Liver (tissue), 9 donors: ENCODE data around the gene RNGTT. TPM values are rescaled to one million over a fixed set of nuclear protein-coding genes. Genes with fewer than 3 reads are reported as not detected.
"Not testable (repeated sequence)": the region's sequence is repeated elsewhere in the genome, so short reads cannot be mapped to it uniquely, and the experiment has no call there.

Experiments used
- DNase-seq: peaks from one replicate; pipeline ENCODE4 v3.0.0-alpha.2; 2017; ENCODE audit warnings: low spot score
- H3K27ac ChIP-seq, 2 donors: one replicate each; pipeline ENCODE4 v1.7.0; 2013; ENCODE audit warnings: inconsistent platforms in 2 of 2, low read length in 2 of 2, control low read depth in 1 of 2, low read depth in 1 of 2, mild to moderate bottlenecking in 1 of 2
- H3K27me3 ChIP-seq, 4 donors: one replicate each; pipeline versions ENCODE4 v1.6.1 to v1.7.0; 2013; ENCODE audit warnings: low read length in 3 of 4, inconsistent platforms in 1 of 4, mild to moderate bottlenecking in 1 of 4, moderate library complexity in 1 of 4; ENCODE audit not compliant: control insufficient read depth in 4 of 4, insufficient read depth in 4 of 4
- H3K36me3 ChIP-seq, 4 donors: one replicate each; pipeline versions ENCODE4 v1.6.1 to v1.7.0; 2013; ENCODE audit warnings: low read length in 3 of 4, mild to moderate bottlenecking in 3 of 4, low read depth in 1 of 4, moderate library complexity in 1 of 4; ENCODE audit not compliant: control insufficient read depth in 4 of 4, insufficient read depth in 3 of 4
- H3K4me1 ChIP-seq, 4 donors: one replicate each; pipeline versions ENCODE4 v1.6.1 to v1.7.0; 2013; ENCODE audit warnings: low read length in 3 of 4, mild to moderate bottlenecking in 3 of 4, moderate library complexity in 1 of 4; ENCODE audit not compliant: control insufficient read depth in 4 of 4, insufficient read depth in 4 of 4
- H3K4me3 ChIP-seq, 3 donors: one replicate each; pipeline versions ENCODE4 v1.6.1 to v1.7.0; 2013; ENCODE audit warnings: low read length in 3 of 3, control low read depth in 1 of 3, low read depth in 1 of 3, mild to moderate bottlenecking in 1 of 3
- H3K9ac ChIP-seq, 2 donors: one replicate each; pipeline ENCODE4 v1.7.0; 2013; ENCODE audit warnings: low read length in 2 of 2, mild to moderate bottlenecking in 2 of 2, moderate library complexity in 2 of 2, control low read depth in 1 of 2, low read depth in 1 of 2
- H3K9me3 ChIP-seq, 4 donors: one replicate each; pipeline versions ENCODE4 v1.6.1 to v1.7.0; 2013; ENCODE audit warnings: low read length in 3 of 4; ENCODE audit not compliant: control insufficient read depth in 4 of 4
- EGR1 ChIP-seq, 2 donors: IDR thresholded peaks; 2 replicates each; pipeline ENCODE4 v1.6.1; 2016 to 2018; ENCODE audit warnings: antibody characterized with exemption in 2 of 2, low read depth in 2 of 2
- FOXA1 ChIP-seq: IDR thresholded peaks from 2 replicates; pipeline ENCODE4 v1.6.1; 2016; ENCODE audit warnings: antibody characterized with exemption
- FOXA2 ChIP-seq: IDR thresholded peaks from 2 replicates; pipeline ENCODE4 v1.6.1; 2016; ENCODE audit warnings: antibody characterized with exemption
- GABPA ChIP-seq, 2 donors: IDR thresholded peaks in 1 of 2; conservative IDR thresholded peaks in 1 of 2; 2 replicates each; pipeline ENCODE4 v1.6.1; 2016; ENCODE audit warnings: antibody characterized with exemption in 2 of 2, mild to moderate bottlenecking in 1 of 2, moderate library complexity in 1 of 2
- HNF4A ChIP-seq, 2 donors: conservative IDR thresholded peaks; 2 replicates each; pipeline ENCODE4 v1.6.1; 2016; ENCODE audit warnings: antibody characterized with exemption in 2 of 2, mild to moderate bottlenecking in 2 of 2
- NR2F2 ChIP-seq: IDR thresholded peaks from 2 replicates; pipeline ENCODE4 v1.6.1; 2016; ENCODE audit warnings: antibody characterized with exemption
- RAD21 ChIP-seq, 2 donors: IDR thresholded peaks; 2 replicates each; pipeline ENCODE4 v1.6.1; 2016; ENCODE audit warnings: antibody characterized with exemption in 2 of 2, mild to moderate bottlenecking in 2 of 2
- RXRA ChIP-seq, 2 donors: IDR thresholded peaks; 2 replicates each; pipeline ENCODE4 v1.6.1; 2017 to 2018; ENCODE audit warnings: antibody characterized with exemption in 2 of 2, mild to moderate bottlenecking in 1 of 2
- SP1 ChIP-seq: IDR thresholded peaks from 2 replicates; pipeline ENCODE4 v1.6.1; 2018; ENCODE audit warnings: antibody characterized with exemption, mild to moderate bottlenecking
- WGBS: extraction: QIAGEN DNeasy Blood & Tissue Kit; methylation state at CpG from one replicate; pipeline ENCODE4 v1.1.7; 2013; 5-methylcytosine and 5-hydroxymethylcytosine counted together
- polyA plus RNA-seq, 2 donors: library from polyadenylated mRNA; stranded (reverse) in 1 of 2; unstranded in 1 of 2; fragments of 200-250 nt in 1 of 2; fragments of >200 nt in 1 of 2; fragmentation: Nextera tagmentation in 1 of 2; extraction: Ambion mirVana in 1 of 2; gene quantifications; one replicate each; pipeline versions ENCODE4 v1.2.1 to v1.2.3, GENCODE V29; 2013 to 2015
- total RNA-seq, 2 donors: library from RNA; depleted of rRNA; stranded (reverse); fragments of >200 nt; gene quantifications; one replicate each; pipeline ENCODE4 v1.2.3, GENCODE V29; 2014
- TF ChIP-seq, protein P1 (sequence below): fragments of 150-350 bp; IDR thresholded peaks from 2 replicates; pipeline ENCODE4 v1.5.1; 2017; ENCODE audit warnings: improper control_type of control experiment, low read depth, low read length; ENCODE audit not compliant: missing input control
- TF ChIP-seq, protein P2 (sequence below): IDR thresholded peaks from 2 replicates; pipeline ENCODE4 v1.6.1; 2016; ENCODE audit warnings: antibody characterized with exemption
- TF ChIP-seq, protein P3 (sequence below): IDR thresholded peaks from 2 replicates; pipeline ENCODE4 v1.6.1; 2016; ENCODE audit warnings: antibody characterized with exemption, mild to moderate bottlenecking
- TF ChIP-seq, protein P4 (sequence below): IDR thresholded peaks from 2 replicates; pipeline ENCODE4 v1.6.1; 2016; ENCODE audit warnings: antibody characterized with exemption
- TF ChIP-seq, protein P5 (sequence below): IDR thresholded peaks from 2 replicates; pipeline ENCODE4 v1.6.1; 2016; ENCODE audit warnings: antibody characterized with exemption
- donor health status: healthy.
- donor health status: healthy.
- donor health status: healthy.
- donor health status: healthy.
- donor health status: healthy.

The RNGTT gene
- total and polyA plus RNA-seq, 4 donors = 4.1 to 20.8 (median 7.2) TPM

DNA sequence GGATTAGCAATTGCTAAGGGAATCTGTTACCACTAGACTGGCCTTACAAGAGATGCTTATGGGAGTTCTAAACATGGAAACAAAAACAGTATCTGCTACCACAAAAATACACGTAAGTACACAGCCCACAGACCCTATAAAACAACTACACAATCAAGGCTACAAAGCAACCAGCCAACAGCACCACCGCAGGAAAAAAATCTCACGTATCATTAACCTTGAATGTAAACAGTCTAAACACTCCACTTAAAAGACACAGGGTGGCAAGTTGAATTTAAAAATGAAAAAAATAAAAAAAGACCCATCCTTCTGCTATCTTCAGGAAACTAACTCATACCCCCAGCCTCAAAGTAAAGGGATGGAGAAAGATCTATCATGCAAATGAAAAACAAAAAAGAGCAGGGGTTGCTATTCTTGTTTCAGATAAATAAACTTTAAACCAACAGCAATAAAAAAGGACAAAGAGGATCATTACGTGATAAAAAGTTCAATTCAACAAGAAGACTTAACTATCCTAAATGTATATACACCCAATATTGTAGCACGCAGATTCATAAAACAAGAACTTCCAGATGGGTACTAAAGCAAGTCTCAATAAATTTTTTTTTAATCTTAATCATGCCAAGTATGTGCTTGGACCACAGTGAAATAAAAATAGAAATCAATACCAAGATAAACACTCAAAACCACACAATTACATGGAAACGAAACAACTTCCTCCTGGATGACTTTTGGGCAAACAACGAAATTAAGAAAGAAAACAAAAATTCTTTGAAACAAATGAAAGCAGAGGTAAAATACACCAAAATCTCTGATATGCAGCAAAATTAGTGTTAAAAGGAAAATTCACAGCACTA, 52.3 kb downstream of the RNGTT start (continued):
- TF ChIP-seq, protein P1, sequence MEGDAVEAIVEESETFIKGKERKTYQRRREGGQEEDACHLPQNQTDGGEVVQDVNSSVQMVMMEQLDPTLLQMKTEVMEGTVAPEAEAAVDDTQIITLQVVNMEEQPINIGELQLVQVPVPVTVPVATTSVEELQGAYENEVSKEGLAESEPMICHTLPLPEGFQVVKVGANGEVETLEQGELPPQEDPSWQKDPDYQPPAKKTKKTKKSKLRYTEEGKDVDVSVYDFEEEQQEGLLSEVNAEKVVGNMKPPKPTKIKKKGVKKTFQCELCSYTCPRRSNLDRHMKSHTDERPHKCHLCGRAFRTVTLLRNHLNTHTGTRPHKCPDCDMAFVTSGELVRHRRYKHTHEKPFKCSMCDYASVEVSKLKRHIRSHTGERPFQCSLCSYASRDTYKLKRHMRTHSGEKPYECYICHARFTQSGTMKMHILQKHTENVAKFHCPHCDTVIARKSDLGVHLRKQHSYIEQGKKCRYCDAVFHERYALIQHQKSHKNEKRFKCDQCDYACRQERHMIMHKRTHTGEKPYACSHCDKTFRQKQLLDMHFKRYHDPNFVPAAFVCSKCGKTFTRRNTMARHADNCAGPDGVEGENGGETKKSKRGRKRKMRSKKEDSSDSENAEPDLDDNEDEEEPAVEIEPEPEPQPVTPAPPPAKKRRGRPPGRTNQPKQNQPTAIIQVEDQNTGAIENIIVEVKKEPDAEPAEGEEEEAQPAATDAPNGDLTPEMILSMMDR = no peak
- no peak for TF ChIP-seq GABPA (IDR thresholded peaks at IDR 0.05 in 1 of 2, conservative IDR thresholded peaks at IDR 0.05 in 1 of 2)
- no peak for TF ChIP-seq HNF4A (conservative IDR thresholded peaks at IDR 0.05)

DNA sequence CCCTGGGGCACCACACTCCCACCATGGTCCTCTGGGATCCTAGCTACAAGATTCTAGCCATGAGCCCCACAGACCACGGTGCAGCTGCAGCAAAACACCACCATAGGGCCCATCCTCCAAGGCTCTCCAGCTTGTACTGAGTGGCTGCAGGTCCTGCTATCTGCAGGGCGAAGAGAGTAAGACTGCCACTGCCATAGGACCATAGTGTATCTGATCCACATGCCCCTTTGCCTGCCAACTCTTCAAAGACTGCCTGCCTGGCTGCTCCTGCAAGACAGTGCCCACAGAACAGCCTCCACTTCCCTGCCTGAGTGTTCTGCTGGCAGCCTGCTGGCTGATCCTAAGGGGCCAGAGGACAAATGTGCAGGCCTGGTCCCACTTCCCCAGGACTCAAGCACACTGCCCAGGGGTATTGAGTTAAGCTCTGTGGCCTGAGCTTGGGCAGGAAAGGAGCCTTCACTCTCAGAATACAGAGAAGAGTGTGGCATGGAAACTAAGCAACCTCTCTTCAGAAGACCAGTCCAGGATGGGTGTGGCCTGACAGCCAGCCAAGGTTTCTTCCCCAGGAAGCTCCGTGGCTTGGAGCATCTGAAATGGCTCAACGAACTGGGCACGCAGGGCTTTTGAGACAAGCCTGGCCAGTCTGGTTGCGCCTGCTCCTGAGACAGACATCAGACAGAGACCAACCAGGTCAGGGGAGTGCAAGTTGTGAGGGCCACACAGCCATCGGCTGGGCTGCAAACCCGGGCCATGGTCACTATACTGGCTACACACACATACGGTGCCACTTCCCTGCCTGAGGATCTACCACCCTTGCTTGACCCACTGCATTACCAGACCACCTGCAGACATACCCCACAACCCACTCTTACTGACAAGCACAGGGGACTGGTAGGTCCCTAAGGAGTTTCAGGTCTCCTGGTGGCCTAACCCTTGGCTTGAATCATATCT, 54.5 kb downstream of the RNGTT start:
- peaks cover 0 to 2% (median under 1%) of the 10 kb centered on the region in 4 donors for H3K36me3 ChIP-seq
- no peak for DNase-seq
- TF ChIP-seq, protein P2, sequence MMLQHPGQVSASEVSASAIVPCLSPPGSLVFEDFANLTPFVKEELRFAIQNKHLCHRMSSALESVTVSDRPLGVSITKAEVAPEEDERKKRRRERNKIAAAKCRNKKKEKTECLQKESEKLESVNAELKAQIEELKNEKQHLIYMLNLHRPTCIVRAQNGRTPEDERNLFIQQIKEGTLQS = no peak
- TF ChIP-seq FOXA2 (no peak), RAD21 (IDR thresholded peaks at IDR 0.05) (no peak), NR2F2 (no peak), GABPA (IDR thresholded peaks at IDR 0.05 in 1 of 2, conservative IDR thresholded peaks at IDR 0.05 in 1 of 2) (no peak), SP1 (no peak), FOXA1 (no peak), RXRA (IDR thresholded peaks at IDR 0.05) (no peak), EGR1 (IDR thresholded peaks at IDR 0.05; ENCODE audit: low read depth in 2 of 2) (no peak)
- TF ChIP-seq, protein P3, sequence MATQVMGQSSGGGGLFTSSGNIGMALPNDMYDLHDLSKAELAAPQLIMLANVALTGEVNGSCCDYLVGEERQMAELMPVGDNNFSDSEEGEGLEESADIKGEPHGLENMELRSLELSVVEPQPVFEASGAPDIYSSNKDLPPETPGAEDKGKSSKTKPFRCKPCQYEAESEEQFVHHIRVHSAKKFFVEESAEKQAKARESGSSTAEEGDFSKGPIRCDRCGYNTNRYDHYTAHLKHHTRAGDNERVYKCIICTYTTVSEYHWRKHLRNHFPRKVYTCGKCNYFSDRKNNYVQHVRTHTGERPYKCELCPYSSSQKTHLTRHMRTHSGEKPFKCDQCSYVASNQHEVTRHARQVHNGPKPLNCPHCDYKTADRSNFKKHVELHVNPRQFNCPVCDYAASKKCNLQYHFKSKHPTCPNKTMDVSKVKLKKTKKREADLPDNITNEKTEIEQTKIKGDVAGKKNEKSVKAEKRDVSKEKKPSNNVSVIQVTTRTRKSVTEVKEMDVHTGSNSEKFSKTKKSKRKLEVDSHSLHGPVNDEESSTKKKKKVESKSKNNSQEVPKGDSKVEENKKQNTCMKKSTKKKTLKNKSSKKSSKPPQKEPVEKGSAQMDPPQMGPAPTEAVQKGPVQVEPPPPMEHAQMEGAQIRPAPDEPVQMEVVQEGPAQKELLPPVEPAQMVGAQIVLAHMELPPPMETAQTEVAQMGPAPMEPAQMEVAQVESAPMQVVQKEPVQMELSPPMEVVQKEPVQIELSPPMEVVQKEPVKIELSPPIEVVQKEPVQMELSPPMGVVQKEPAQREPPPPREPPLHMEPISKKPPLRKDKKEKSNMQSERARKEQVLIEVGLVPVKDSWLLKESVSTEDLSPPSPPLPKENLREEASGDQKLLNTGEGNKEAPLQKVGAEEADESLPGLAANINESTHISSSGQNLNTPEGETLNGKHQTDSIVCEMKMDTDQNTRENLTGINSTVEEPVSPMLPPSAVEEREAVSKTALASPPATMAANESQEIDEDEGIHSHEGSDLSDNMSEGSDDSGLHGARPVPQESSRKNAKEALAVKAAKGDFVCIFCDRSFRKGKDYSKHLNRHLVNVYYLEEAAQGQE = no peak
- TF ChIP-seq, protein P4, sequence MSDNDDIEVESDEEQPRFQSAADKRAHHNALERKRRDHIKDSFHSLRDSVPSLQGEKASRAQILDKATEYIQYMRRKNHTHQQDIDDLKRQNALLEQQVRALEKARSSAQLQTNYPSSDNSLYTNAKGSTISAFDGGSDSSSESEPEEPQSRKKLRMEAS = no peak
- TF ChIP-seq, protein P5, sequence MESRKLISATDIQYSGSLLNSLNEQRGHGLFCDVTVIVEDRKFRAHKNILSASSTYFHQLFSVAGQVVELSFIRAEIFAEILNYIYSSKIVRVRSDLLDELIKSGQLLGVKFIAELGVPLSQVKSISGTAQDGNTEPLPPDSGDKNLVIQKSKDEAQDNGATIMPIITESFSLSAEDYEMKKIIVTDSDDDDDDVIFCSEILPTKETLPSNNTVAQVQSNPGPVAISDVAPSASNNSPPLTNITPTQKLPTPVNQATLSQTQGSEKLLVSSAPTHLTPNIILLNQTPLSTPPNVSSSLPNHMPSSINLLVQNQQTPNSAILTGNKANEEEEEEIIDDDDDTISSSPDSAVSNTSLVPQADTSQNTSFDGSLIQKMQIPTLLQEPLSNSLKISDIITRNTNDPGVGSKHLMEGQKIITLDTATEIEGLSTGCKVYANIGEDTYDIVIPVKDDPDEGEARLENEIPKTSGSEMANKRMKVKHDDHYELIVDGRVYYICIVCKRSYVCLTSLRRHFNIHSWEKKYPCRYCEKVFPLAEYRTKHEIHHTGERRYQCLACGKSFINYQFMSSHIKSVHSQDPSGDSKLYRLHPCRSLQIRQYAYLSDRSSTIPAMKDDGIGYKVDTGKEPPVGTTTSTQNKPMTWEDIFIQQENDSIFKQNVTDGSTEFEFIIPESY = no peak

DNA sequence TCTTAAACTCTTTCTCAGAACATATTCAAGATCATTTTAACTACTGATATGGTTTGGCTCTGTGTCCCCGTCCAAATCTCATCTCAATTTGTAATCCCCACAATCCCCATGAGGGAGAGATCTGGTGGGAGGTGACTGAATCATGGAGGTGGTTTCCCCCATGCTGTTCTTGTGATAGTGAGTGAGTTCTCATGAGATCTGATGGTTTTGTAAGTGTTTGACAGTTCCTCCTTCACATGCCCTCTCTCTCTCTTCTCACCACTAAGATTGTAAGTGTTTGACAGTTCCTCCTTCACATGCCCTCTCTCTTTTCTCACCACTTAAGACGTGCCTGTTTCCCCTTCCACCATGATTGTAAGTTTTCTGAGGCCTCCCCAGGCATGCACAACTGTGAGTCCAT, 56.3 kb downstream of the RNGTT start:
- 88% methylated on average over 2 of the region's 2 CpGs for WGBS
- H3K9me3 ChIP-seq, H3K4me1 ChIP-seq, H3K27ac ChIP-seq, H3K9ac ChIP-seq, H3K36me3 ChIP-seq, H3K27me3 ChIP-seq, H3K4me3 ChIP-seq, DNase-seq: not testable (repeated sequence)

More for the DNA sequence above, 54.5 kb downstream of the RNGTT start:
- H3K4me1 ChIP-seq = peaks cover 0 to 3% (median 0%) of the 10 kb centered on the region in 4 donors
- H3K9me3 ChIP-seq = no peaks in the 10 kb centered on the region
- WGBS = 87% methylated on average over 9 of the region's 9 CpGs
- H3K27ac ChIP-seq = no peak overlapping the region
- no peak overlapping the region for H3K4me3 ChIP-seq
- H3K27me3 ChIP-seq = no peaks in the 10 kb centered on the region
- H3K9ac ChIP-seq = no peak overlapping the region
